Fibroblast of villous mesenchyme (primary cell): Measurements from ENCODE around the gene CACNA2D2. TPM values are rescaled to one million over a fixed set of nuclear protein-coding genes. Genes with fewer than 3 reads are reported as not detected.

Source experiments
- DNase-seq: peaks from one replicate; pipeline ENCODE4 v3.0.0-alpha.2; 2010; ENCODE audit warnings: low read depth
- H3K4me3 ChIP-seq: 2 replicates; pipeline ENCODE4 v1.5.1; 2011; ENCODE audit warnings: low read depth, mild to moderate bottlenecking, low read length
- CTCF ChIP-seq: IDR thresholded peaks from 2 replicates; pipeline ENCODE4 v1.5.1; 2012; ENCODE audit warnings: low read depth, mild to moderate bottlenecking, low read length; ENCODE audit not compliant: insufficient read depth
- total RNA-seq: library from RNA; depleted of rRNA; stranded (reverse); fragments of >200 nt; gene quantifications from 2 replicates; pipeline ENCODE4 v1.2.3, GENCODE V29; 2012

The CACNA2D2 gene
- total RNA-seq, 1 donor: not detected

- TF ChIP-seq CTCF: no peak
- H3K4me3 ChIP-seq: no peak overlapping the region
- DNase-seq: no peak
These were observed 21.9 kb upstream of the CACNA2D2 start for GRCh38 chr3:50525191-50525910.

- DNase-seq: no peak
- no peak for TF ChIP-seq CTCF
- H3K4me3 ChIP-seq: no peak overlapping the region
These were observed 21.3 kb upstream of the CACNA2D2 start for GRCh38 chr3:50524746-50525145.

- no peak for DNase-seq
- H3K4me3 ChIP-seq: no peak overlapping the region
- TF ChIP-seq CTCF: no peak
These were observed 19.9 kb upstream of the CACNA2D2 start for GRCh38 chr3:50523279-50523811.

- no peak for DNase-seq
- no peak overlapping the region for H3K4me3 ChIP-seq
- TF ChIP-seq CTCF: no peak
These were observed 18.1 kb upstream of the CACNA2D2 start for GRCh38 chr3:50521572-50521971.

GRCh38 chr3:50520849-50521248 lies 17.4 kb upstream of the CACNA2D2 start:
- DNase-seq: no peak
- no peak overlapping the region for H3K4me3 ChIP-seq
- no peak for TF ChIP-seq CTCF

GRCh38 chr3:50519471-50520089 lies 16.1 kb upstream of the CACNA2D2 start:
- peak; percentile 93 for TF ChIP-seq CTCF
- no peak overlapping the region for H3K4me3 ChIP-seq
- peak; percentile 44 for DNase-seq

- H3K4me3 ChIP-seq: no peak overlapping the region
- no peak for DNase-seq
- no peak for TF ChIP-seq CTCF
These were observed 15.0 kb upstream of the CACNA2D2 start for GRCh38 chr3:50518436-50518835.
